Right cardiac atrium (tissue), 5 donors: ENCODE measurements around the gene ABCC3. TPM values are rescaled to one million over a fixed set of nuclear protein-coding genes. Genes with fewer than 3 reads are reported as not detected.

Experiments used
- ATAC-seq, 2 donors: fragments of 200-7000 bp; cut with Tn5 transposase; one replicate each; pipeline versions ENCODE4 v1.8.0 to v1.9.1; 2020; ENCODE audit warnings: moderate library complexity in 2 of 2, mild to moderate bottlenecking in 1 of 2
- DNase-seq, 3 donors: peaks; one replicate each; pipeline ENCODE4 v3.0.0-alpha.2; 2020
- H3K27ac ChIP-seq: one replicate; pipeline ENCODE4 v1.5.1; 2013; ENCODE audit warnings: mild to moderate bottlenecking, low read length, control low read depth, moderate library complexity
- H3K27me3 ChIP-seq: one replicate; pipeline ENCODE4 v1.6.1; 2013; ENCODE audit not compliant: control insufficient read depth, insufficient read depth
- H3K4me1 ChIP-seq: one replicate; pipeline ENCODE4 v1.6.1; 2013; ENCODE audit warnings: low read length; ENCODE audit not compliant: control insufficient read depth, insufficient read depth
- H3K4me3 ChIP-seq: one replicate; pipeline ENCODE4 v1.5.1; 2013; ENCODE audit warnings: low read length, control low read depth
- H3K9me3 ChIP-seq: one replicate; pipeline ENCODE4 v1.6.1; 2013; ENCODE audit warnings: low read length; ENCODE audit not compliant: control insufficient read depth
- WGBS: extraction: QIAGEN DNeasy Blood & Tissue Kit; methylation state at CpG from one replicate; pipeline ENCODE4 v1.1.7; 2013; 5-methylcytosine and 5-hydroxymethylcytosine counted together
- intact Hi-C, 4 donors: fragments of 100-400 bp; cut with DNase I; formaldehyde crosslinking; loops; one replicate each; pipeline versions ENCODE4 v1.11.0 to v1.14.0; 2022 to 2023
- polyA plus RNA-seq: library from polyadenylated mRNA; stranded (reverse); fragments of 200-250 nt; gene quantifications from one replicate; pipeline ENCODE4 v1.2.3, GENCODE V29; 2013
- total RNA-seq, 4 donors: library from RNA; stranded (reverse); fragmentation: NEBNext Ultra II Directional; extraction: Animal tissue kit (Norgen Biotek cat#: 25700); gene quantifications; one replicate each; pipeline ENCODE4 v1.2.1, GENCODE V29; 2021
- donor health status: healthy with polysubstance abuse.
- donor health status: DM: no; HTN: yes; CAD: no.
- donor health status: DM: no; HTN: no; CAD: no.
- donor health status: DM: no; HTN: yes; CAD: no; lungs with severe emphysema.
- donor health status: DM: yes; HTN: yes; CAD: no.

The ABCC3 gene
- total and polyA plus RNA-seq, 5 donors = 1.2 to 5.9 (median 2.1) TPM

GRCh38 chr17:50682441-50682840 is 47.8 kb downstream of the ABCC3 start:
- Histone ChIP-seq H3K9me3 (no peaks in the 10 kb centered on the region), H3K4me1 (peaks cover 5% of the 10 kb centered on the region), H3K27ac (no peak overlapping the region), H3K27me3 (no peaks in the 10 kb centered on the region), H3K4me3 (no peak overlapping the region)
- no peak for DNase-seq
- 73% methylated on average over 3 of the region's 3 CpGs for WGBS
- ATAC-seq = no peak
- intact Hi-C loops = loop anchor here in 3 of 4 donors (5.0 to 10.0 kb wide), 4 partner anchors 50 to 198 kb away; partner anchors contain the start of genes SPATA20 (in 2 of the 3) and ABCC3 (in 1 of the 3)

- H3K27me3 ChIP-seq = no peaks in the 10 kb centered on the region
- WGBS = 97% methylated on average over 3 of the region's 3 CpGs
- ATAC-seq (no peak), DNase-seq (no peak)
- intact Hi-C loops = loop anchor here in 3 of 4 donors (5.0 to 10.0 kb wide), 4 partner anchors 51 to 198 kb away; partner anchors contain the start of genes SPATA20 (in 2 of the 3) and ABCC3 (in 1 of the 3)
- no peaks in the 10 kb centered on the region for H3K9me3 ChIP-seq
- H3K4me1 ChIP-seq = peaks cover 5% of the 10 kb centered on the region
- no peak overlapping the region for H3K27ac ChIP-seq
- H3K4me3 ChIP-seq = no peak overlapping the region
Measured at GRCh38 chr17:50682938-50683337, 48.3 kb downstream of the ABCC3 start.

- Histone ChIP-seq H3K4me3 (no peak overlapping the region), H3K9me3 (no peaks in the 10 kb centered on the region), H3K27ac (no peak overlapping the region), H3K27me3 (no peaks in the 10 kb centered on the region), H3K4me1 (peaks cover 5% of the 10 kb centered on the region)
- DNase-seq (peak in 1 of 3 donors; percentile 60), ATAC-seq (no peak)
- WGBS = 92% methylated on average over 28 of the region's 28 CpGs
- intact Hi-C loops = loop anchor here in 3 of 4 donors (5.0 to 10.0 kb wide), 4 partner anchors 51 to 199 kb away; partner anchors contain the start of genes SPATA20 (in 2 of the 3) and ABCC3 (in 1 of the 3)
Measured at GRCh38 chr17:50683434-50684287, 49.0 kb downstream of the ABCC3 start.

GRCh38 chr17:50684288-50684611 is 49.6 kb downstream of the ABCC3 start:
- no peak for DNase-seq
- ATAC-seq = no peak
- H3K27me3 ChIP-seq = no peaks in the 10 kb centered on the region
- no peak overlapping the region for H3K27ac ChIP-seq
- 83% methylated on average over 5 of the region's 5 CpGs for WGBS
- H3K4me1 ChIP-seq = peaks cover 5% of the 10 kb centered on the region
- H3K4me3 ChIP-seq = no peak overlapping the region
- intact Hi-C loops = loop anchor here in 3 of 4 donors (5.0 to 10.0 kb wide), 4 partner anchors 52 to 199 kb away; partner anchors contain the start of genes SPATA20 (in 2 of the 3) and ABCC3 (in 1 of the 3)
- no peaks in the 10 kb centered on the region for H3K9me3 ChIP-seq

GRCh38 chr17:50684612-50685333 is 50.1 kb downstream of the ABCC3 start:
- DNase-seq = no peak
- peaks cover 5% of the 10 kb centered on the region for H3K4me1 ChIP-seq
- ATAC-seq = peak in 1 of 2 donors; percentile 4
- intact Hi-C loops = loop anchor here (5.0 to 10.0 kb wide), 6 partner anchors 47 to 200 kb away; partner anchors contain the start of genes SPATA20 (in 2 of the 4) and ABCC3 (in 1 of the 4)
- H3K27me3 ChIP-seq = no peaks in the 10 kb centered on the region
- no peaks in the 10 kb centered on the region for H3K9me3 ChIP-seq
- WGBS = 84% methylated on average over 15 of the region's 15 CpGs
- no peak overlapping the region for H3K27ac ChIP-seq
- no peak overlapping the region for H3K4me3 ChIP-seq

- Histone ChIP-seq H3K27ac (no peak overlapping the region), H3K4me3 (no peak overlapping the region), H3K9me3 (no peaks in the 10 kb centered on the region), H3K4me1 (peaks cover 5% of the 10 kb centered on the region), H3K27me3 (no peaks in the 10 kb centered on the region)
- DNase-seq = no peak
- no peak for ATAC-seq
- 94% methylated on average over 1 of the region's 1 CpG for WGBS
- intact Hi-C loops = loop anchor here in 3 of 4 donors (5.0 to 10.0 kb wide), 3 partner anchors 48 to 200 kb away; no protein-coding TSS in a partner anchor
Measured at GRCh38 chr17:50685334-50685665, 50.6 kb downstream of the ABCC3 start.

GRCh38 chr17:50685691-50686493 is 51.2 kb downstream of the ABCC3 start:
- no peak for DNase-seq
- ATAC-seq = no peak
- 82% methylated on average over 17 of the region's 17 CpGs for WGBS
- Histone ChIP-seq H3K27ac (peak overlapping the region; percentile 82), H3K9me3 (no peaks in the 10 kb centered on the region), H3K4me3 (no peak overlapping the region), H3K27me3 (no peaks in the 10 kb centered on the region), H3K4me1 (peaks cover 5% of the 10 kb centered on the region)
- intact Hi-C loops = loop anchor here in 3 of 4 donors (5.0 to 10.0 kb wide), 3 partner anchors 49 to 201 kb away; no protein-coding TSS in a partner anchor

GRCh38 chr17:50686494-50687199 is 52.0 kb downstream of the ABCC3 start:
- Histone ChIP-seq H3K4me1 (peaks cover 5% of the 10 kb centered on the region), H3K4me3 (no peak overlapping the region), H3K9me3 (no peaks in the 10 kb centered on the region), H3K27ac (peak overlapping the region; percentile 82), H3K27me3 (no peaks in the 10 kb centered on the region)
- DNase-seq (peak; percentile 81 to 83 (median 82)), ATAC-seq (peak; percentile 77 to 82)
- 45% methylated on average over 14 of the region's 14 CpGs for WGBS
- intact Hi-C loops = loop anchor here in 3 of 4 donors (5.0 to 10.0 kb wide), 3 partner anchors 49 to 202 kb away; no protein-coding TSS in a partner anchor

GRCh38 chr17:50687200-50688066 is 52.8 kb downstream of the ABCC3 start:
- intact Hi-C loops = loop anchor here in 3 of 4 donors (5.0 to 10.0 kb wide), 3 partner anchors 50 to 203 kb away; no protein-coding TSS in a partner anchor
- DNase-seq = peak in 1 of 3 donors; percentile 42
- 89% methylated on average over 16 of the region's 16 CpGs for WGBS
- H3K9me3 ChIP-seq = no peaks in the 10 kb centered on the region
- H3K4me3 ChIP-seq = no peak overlapping the region
- H3K4me1 ChIP-seq = peaks cover 5% of the 10 kb centered on the region
- no peaks in the 10 kb centered on the region for H3K27me3 ChIP-seq
- ATAC-seq = peak; percentile 19 to 48
- peak overlapping the region; percentile 82 for H3K27ac ChIP-seq
